ENCODE data around the gene GAS7. TPM values are rescaled to one million over a fixed set of nuclear protein-coding genes. Genes with fewer than 3 reads are reported as not detected.

Gene GAS7
- total RNA-seq, 1 experiment from 2014 or later: 6.0 TPM

DNA sequence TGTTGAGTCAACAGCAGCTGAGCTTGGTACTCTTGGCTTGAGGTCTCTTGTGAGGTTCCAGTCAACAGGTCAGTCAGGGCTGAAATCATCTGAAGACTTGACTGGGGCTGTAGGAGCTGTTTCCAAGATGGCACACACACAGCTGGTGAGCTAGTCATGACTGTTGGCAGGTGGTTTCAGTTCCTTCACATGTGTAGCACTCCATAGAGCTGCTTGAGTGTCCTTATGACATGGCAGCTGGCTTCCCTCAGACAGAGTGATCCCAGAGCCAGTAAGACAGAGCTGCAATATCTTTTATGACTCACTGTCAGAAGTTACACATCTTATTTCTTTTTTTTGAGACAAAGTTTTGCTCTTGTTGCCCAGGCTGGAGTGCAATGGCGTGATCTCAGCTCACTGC lies 19.5 kb upstream of the GAS7 start:
- Histone ChIP-seq H2BK12ac (ENCODE audit: insufficient read length, low read depth, low read length) (no peak overlapping the region), H3K23ac (ENCODE audit: insufficient read length, low read depth, low read length) (no peak overlapping the region), H2BK120ac (ENCODE audit: low read depth, low read length, poor library complexity, severe bottlenecking) (no peak overlapping the region), H3K79me2 (ENCODE audit: insufficient read depth, low read length) (no peaks in the 10 kb centered on the region), H4K5ac (ENCODE audit: insufficient read length, low read depth, low read length) (no peak overlapping the region), H3K9me3 (ENCODE audit: control insufficient read depth, low read depth, low read length) (no peaks in the 10 kb centered on the region), H3K9ac (ENCODE audit: extremely low read depth, insufficient read length, low read length) (no peak overlapping the region), H3K27me3 (ENCODE audit: insufficient read depth, low read length) (no peaks in the 10 kb centered on the region), H4K8ac (replicated peaks; ENCODE audit: insufficient read length, low read depth, low read length) (no peak overlapping the region), H3K14ac (ENCODE audit: insufficient read depth, low read length) (no peak overlapping the region), H2AFZ (ENCODE audit: low read length) (no peak overlapping the region), H3K56ac (ENCODE audit: insufficient read length, low read depth, low read length) (no peak overlapping the region), H3K4ac (ENCODE audit: low read depth, low read length) (no peak overlapping the region), H3K4me2 (ENCODE audit: insufficient read depth, insufficient read length, low read length) (no peak overlapping the region), H4K91ac (ENCODE audit: insufficient read length, low read depth, low read length) (no peak overlapping the region), H2AK5ac (ENCODE audit: insufficient read length, low read length) (no peak overlapping the region), H3K18ac (ENCODE audit: insufficient read length, low read depth, low read length) (no peak overlapping the region), H2BK15ac (ENCODE audit: low read depth, low read length) (no peak overlapping the region), H2BK5ac (ENCODE audit: insufficient read length, low read length) (no peak overlapping the region), H3T11ph (ENCODE audit: low read length) (no peak overlapping the region), H3K4me1 (ENCODE audit: insufficient read depth, low read length) (no peaks in the 10 kb centered on the region; the same call in 1 of the 2 replicates), H4K20me1 (ENCODE audit: control insufficient read depth, insufficient read depth, insufficient read length) (no peaks in the 10 kb centered on the region), H3K23me2 (ENCODE audit: insufficient read length, low read depth, low read length, poor library complexity, severe bottlenecking) (no peaks in the 10 kb centered on the region), H3K79me1 (ENCODE audit: insufficient read depth, low read depth, low read length, poor library complexity, severe bottlenecking) (no peaks in the 10 kb centered on the region), H2BK20ac (ENCODE audit: low read depth, low read length, poor library complexity, severe bottlenecking) (no peak overlapping the region), H3K27ac (ENCODE audit: insufficient read length, low read depth, low read length) (no peak overlapping the region)
- peaks cover 0 to 1% (median 0%) of the 10 kb centered on the region in 3 experiments; a peak in 2 of 7 replicates for H3K36me3 Mint-ChIP-seq (ENCODE audit: insufficient read depth in 1 of 3, low read depth in 3 of 3)
- no peak for DNase-seq
- peaks cover 4 to 8% of the 10 kb centered on the region in 2 experiments for H3K9me3 Mint-ChIP-seq
- TF ChIP-seq, protein P1, sequence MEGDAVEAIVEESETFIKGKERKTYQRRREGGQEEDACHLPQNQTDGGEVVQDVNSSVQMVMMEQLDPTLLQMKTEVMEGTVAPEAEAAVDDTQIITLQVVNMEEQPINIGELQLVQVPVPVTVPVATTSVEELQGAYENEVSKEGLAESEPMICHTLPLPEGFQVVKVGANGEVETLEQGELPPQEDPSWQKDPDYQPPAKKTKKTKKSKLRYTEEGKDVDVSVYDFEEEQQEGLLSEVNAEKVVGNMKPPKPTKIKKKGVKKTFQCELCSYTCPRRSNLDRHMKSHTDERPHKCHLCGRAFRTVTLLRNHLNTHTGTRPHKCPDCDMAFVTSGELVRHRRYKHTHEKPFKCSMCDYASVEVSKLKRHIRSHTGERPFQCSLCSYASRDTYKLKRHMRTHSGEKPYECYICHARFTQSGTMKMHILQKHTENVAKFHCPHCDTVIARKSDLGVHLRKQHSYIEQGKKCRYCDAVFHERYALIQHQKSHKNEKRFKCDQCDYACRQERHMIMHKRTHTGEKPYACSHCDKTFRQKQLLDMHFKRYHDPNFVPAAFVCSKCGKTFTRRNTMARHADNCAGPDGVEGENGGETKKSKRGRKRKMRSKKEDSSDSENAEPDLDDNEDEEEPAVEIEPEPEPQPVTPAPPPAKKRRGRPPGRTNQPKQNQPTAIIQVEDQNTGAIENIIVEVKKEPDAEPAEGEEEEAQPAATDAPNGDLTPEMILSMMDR (conservative IDR thresholded peaks at IDR 0.05): no peak
- H3K27ac Mint-ChIP-seq: no peak overlapping the region
- H3K27me3 Mint-ChIP-seq (ENCODE audit: low read depth): no peaks in the 10 kb centered on the region
- WGBS (ENCODE audit: extremely low coverage, insufficient read length, low lambda C conversion rate): no CpG with 5 or more reads among the region's 1 CpG
- H3K4me3 Mint-ChIP-seq: no peak overlapping the region
- H3K4me1 Mint-ChIP-seq: peaks cover 15 to 16% of the 10 kb centered on the region in 2 experiments
